H1 (cell line): ENCODE measurements around the gene VGLL3.

Experiments used
- CEBPB ChIP-seq: IDR thresholded peaks from 2 replicates; pipeline ENCODE4 v1.6.1; 2012; ENCODE audit warnings: low read depth, low read length
- CHD1 ChIP-seq: IDR thresholded peaks from 2 replicates; pipeline ENCODE4 v1.6.1; 2012; ENCODE audit warnings: low read depth, low read length, improper control_type of control experiment
- CHD2 ChIP-seq: IDR thresholded peaks from 2 replicates; pipeline ENCODE4 v1.6.1; 2012; ENCODE audit warnings: low read length, improper control_type of control experiment
- EP300 ChIP-seq, 2 experiments: IDR thresholded peaks; 1 replicate in 1 of 2; 2 replicates in 1 of 2; pipeline ENCODE4 v1.6.1; 2011 to 2012; ENCODE audit warnings: low read depth in 2 of 2, low read length in 2 of 2, mild to moderate bottlenecking in 2 of 2, borderline replicate concordance in 1 of 2, inconsistent platforms in 1 of 2, moderate library complexity in 1 of 2
- EZH2 ChIP-seq: fragments of 200-600 bp; sonication (generic); IDR thresholded peaks from 2 replicates; pipeline ENCODE4 v1.7.1; 2012; ENCODE audit warnings: low read depth, mild to moderate bottlenecking, moderate library complexity, low read length, inconsistent platforms; ENCODE audit not compliant: severe bottlenecking
- GTF2F1 ChIP-seq: IDR thresholded peaks from 2 replicates; pipeline ENCODE4 v1.6.1; 2012; ENCODE audit warnings: low read depth, low read length, improper control_type of control experiment, borderline replicate concordance
- JUN ChIP-seq: IDR thresholded peaks from 2 replicates; pipeline ENCODE4 v1.6.1; 2011; ENCODE audit warnings: low read depth, mild to moderate bottlenecking, improper control_type of control experiment, low read length
- PHF8 ChIP-seq: fragments of 200-600 bp; sonication (generic); conservative IDR thresholded peaks from 2 replicates; pipeline ENCODE4 v1.7.1; 2012; ENCODE audit warnings: low read depth, mild to moderate bottlenecking, inconsistent platforms, low read length, moderate library complexity
- POLR2AphosphoS5 ChIP-seq: IDR thresholded peaks from 2 replicates; pipeline ENCODE4 v1.6.1; 2011; ENCODE audit warnings: low read depth, low read length
- SAP30 ChIP-seq: fragments of 300-600 bp; sonication (generic); IDR thresholded peaks from 2 replicates; pipeline ENCODE4 v1.7.1; 2012; ENCODE audit warnings: low read length, moderate library complexity, mild to moderate bottlenecking, inconsistent platforms; ENCODE audit not compliant: insufficient read depth, insufficient replicate concordance
- SIN3A ChIP-seq, 2 experiments: IDR thresholded peaks in 1 of 2; conservative IDR thresholded peaks in 1 of 2; 2 replicates each; pipeline ENCODE4 v1.6.1; 2011 to 2012; ENCODE audit warnings: low read length in 2 of 2, improper control_type of control experiment in 1 of 2, low read depth in 1 of 2, mild to moderate bottlenecking in 1 of 2
- TAF1 ChIP-seq: IDR thresholded peaks from 2 replicates; pipeline ENCODE4 v1.6.1; 2011; ENCODE audit warnings: mild to moderate bottlenecking, low read depth, low read length
- TBP ChIP-seq: IDR thresholded peaks from 2 replicates; pipeline ENCODE4 v1.6.1; 2011; ENCODE audit warnings: low read depth, low read length, improper control_type of control experiment
- TF ChIP-seq, protein P1 (sequence below), 3 experiments: IDR thresholded peaks; 1 replicate in 2 of 3; 2 replicates in 1 of 3; pipeline versions ENCODE4 v1.5.1 to v1.6.1; 2011; ENCODE audit warnings: low read length in 3 of 3, mild to moderate bottlenecking in 3 of 3, inconsistent platforms in 2 of 3, low read depth in 1 of 3, moderate library complexity in 1 of 3; ENCODE audit not compliant: insufficient read depth in 1 of 3; ENCODE audit errors: control extremely low read depth in 1 of 3

DNA sequence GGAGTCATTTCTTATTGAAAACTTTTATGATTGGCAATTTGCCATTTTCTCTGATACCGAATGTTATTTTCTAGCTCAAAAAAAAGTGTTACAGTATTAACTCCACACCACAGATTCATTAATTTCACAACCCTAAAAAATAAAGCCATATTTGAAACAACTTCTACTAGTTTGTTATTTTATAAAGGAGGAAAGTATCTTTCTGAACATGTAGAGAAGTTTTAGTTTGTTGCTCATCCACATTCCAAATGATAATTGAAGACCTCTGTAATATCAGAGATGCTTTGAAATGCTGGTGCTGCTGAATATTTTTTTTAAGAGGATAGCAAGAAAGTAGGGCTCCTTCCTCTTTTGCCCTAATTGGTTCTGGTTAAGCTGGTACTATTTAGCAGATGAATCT, 1.9 kb downstream of the VGLL3 start:
- TF ChIP-seq SIN3A (conservative IDR thresholded peaks at IDR 0.05 in 1 of 2, IDR thresholded peaks at IDR 0.05 in 1 of 2; ENCODE audit: low read depth in 1 of 2, low read length in 2 of 2) = no peak
- TF ChIP-seq EP300 (IDR thresholded peaks at IDR 0.05; ENCODE audit: borderline replicate concordance in 1 of 2, low read depth in 2 of 2, low read length in 2 of 2) = no peak
- TF ChIP-seq, protein P1, sequence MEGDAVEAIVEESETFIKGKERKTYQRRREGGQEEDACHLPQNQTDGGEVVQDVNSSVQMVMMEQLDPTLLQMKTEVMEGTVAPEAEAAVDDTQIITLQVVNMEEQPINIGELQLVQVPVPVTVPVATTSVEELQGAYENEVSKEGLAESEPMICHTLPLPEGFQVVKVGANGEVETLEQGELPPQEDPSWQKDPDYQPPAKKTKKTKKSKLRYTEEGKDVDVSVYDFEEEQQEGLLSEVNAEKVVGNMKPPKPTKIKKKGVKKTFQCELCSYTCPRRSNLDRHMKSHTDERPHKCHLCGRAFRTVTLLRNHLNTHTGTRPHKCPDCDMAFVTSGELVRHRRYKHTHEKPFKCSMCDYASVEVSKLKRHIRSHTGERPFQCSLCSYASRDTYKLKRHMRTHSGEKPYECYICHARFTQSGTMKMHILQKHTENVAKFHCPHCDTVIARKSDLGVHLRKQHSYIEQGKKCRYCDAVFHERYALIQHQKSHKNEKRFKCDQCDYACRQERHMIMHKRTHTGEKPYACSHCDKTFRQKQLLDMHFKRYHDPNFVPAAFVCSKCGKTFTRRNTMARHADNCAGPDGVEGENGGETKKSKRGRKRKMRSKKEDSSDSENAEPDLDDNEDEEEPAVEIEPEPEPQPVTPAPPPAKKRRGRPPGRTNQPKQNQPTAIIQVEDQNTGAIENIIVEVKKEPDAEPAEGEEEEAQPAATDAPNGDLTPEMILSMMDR (IDR thresholded peaks at IDR 0.05; ENCODE audit: control extremely low read depth in 1 of 3, insufficient read depth in 1 of 3, low read depth in 1 of 3, low read length in 3 of 3) = no peak
- TF ChIP-seq GTF2F1 = no peak
- no peak for TF ChIP-seq CHD2
- no peak for TF ChIP-seq POLR2AphosphoS5
- TF ChIP-seq SAP30 = no peak
- TF ChIP-seq TBP = no peak
- TF ChIP-seq EZH2 = no peak
- no peak for TF ChIP-seq CHD1
- TF ChIP-seq TAF1 = no peak
- no peak for TF ChIP-seq PHF8
- no peak for TF ChIP-seq CEBPB
- no peak for TF ChIP-seq JUN
